HEK293T (cell line): Measurements from ENCODE around the gene IBA57.
"Not testable (repeated sequence)": the region's sequence is repeated elsewhere in the genome, so short reads cannot be mapped to it uniquely, and the experiment has no call there.

ENCODE experiments used
- CTCF ChIA-PET: fragments of 350-600 bp; formaldehyde crosslinking; extraction: SDS; loops from one replicate; lab custom pipeline; 2021; ENCODE audit warnings: antibody characterized with exemption, inconsistent platforms; lab: Yijun Ruan, JAX
- POLR2A ChIA-PET: fragments of 350-600 bp; formaldehyde crosslinking; extraction: SDS; loops from one replicate; lab custom pipeline; 2020; ENCODE audit warnings: antibody characterized with exemption, inconsistent platforms; lab: Yijun Ruan, JAX
- DNase-seq: peaks from one replicate; pipeline ENCODE4 v3.0.0; 2012; ENCODE audit warnings: mixed read lengths; ENCODE audit errors: extremely low spot score
- ARNT ChIP-seq: fragments of 450-650 bp; IDR thresholded peaks from 2 replicates; pipeline ENCODE4 v1.6.1; 2017; ENCODE audit warnings: mild to moderate bottlenecking
- BHLHE40 ChIP-seq: fragments of 450-650 bp; IDR thresholded peaks from 2 replicates; pipeline ENCODE4 v1.6.1; 2016; ENCODE audit warnings: mild to moderate bottlenecking, moderate library complexity, borderline replicate concordance
- CTBP1 ChIP-seq: fragments of 450-650 bp; IDR thresholded peaks from 2 replicates; pipeline ENCODE4 v1.6.1; 2016; ENCODE audit warnings: borderline replicate concordance
- ELF4 ChIP-seq: fragments of 450-650 bp; IDR thresholded peaks from 2 replicates; pipeline ENCODE4 v1.6.1; 2017; ENCODE audit warnings: antibody characterized with exemption
- FOXA1 ChIP-seq: fragments of 450-650 bp; IDR thresholded peaks from 2 replicates; pipeline ENCODE4 v1.6.1; 2016; ENCODE audit warnings: mild to moderate bottlenecking
- FOXK2 ChIP-seq: fragments of 450-650 bp; IDR thresholded peaks from 2 replicates; pipeline ENCODE4 v1.6.1; 2016; ENCODE audit warnings: mild to moderate bottlenecking
- FOXM1 ChIP-seq: fragments of 450-650 bp; IDR thresholded peaks from 2 replicates; pipeline ENCODE4 v1.6.1; 2017; ENCODE audit warnings: mild to moderate bottlenecking, borderline replicate concordance
- HDGF ChIP-seq: fragments of 450-650 bp; IDR thresholded peaks from 2 replicates; pipeline ENCODE4 v1.6.1; 2017; ENCODE audit warnings: antibody characterized with exemption, borderline replicate concordance
- L3MBTL2 ChIP-seq: fragments of 450-650 bp; conservative IDR thresholded peaks from 2 replicates; pipeline ENCODE4 v1.6.1; 2016; ENCODE audit warnings: mild to moderate bottlenecking
- LEF1 ChIP-seq: fragments of 450-650 bp; IDR thresholded peaks from 2 replicates; pipeline ENCODE4 v1.6.1; 2017; ENCODE audit warnings: mild to moderate bottlenecking, borderline replicate concordance
- NFRKB ChIP-seq: fragments of 450-650 bp; IDR thresholded peaks from 2 replicates; pipeline ENCODE4 v1.6.1; 2016; ENCODE audit warnings: mild to moderate bottlenecking, moderate library complexity
- PKNOX1 ChIP-seq: fragments of 450-650 bp; IDR thresholded peaks from 2 replicates; pipeline ENCODE4 v1.6.1; 2016
- SP1 ChIP-seq: fragments of 450-650 bp; IDR thresholded peaks from 2 replicates; pipeline ENCODE4 v1.6.1; 2017
- SUZ12 ChIP-seq: fragments of 450-650 bp; IDR thresholded peaks from 2 replicates; pipeline ENCODE4 v1.6.1; 2016; ENCODE audit warnings: mild to moderate bottlenecking
- TARDBP ChIP-seq: fragments of 450-650 bp; IDR thresholded peaks from 2 replicates; pipeline ENCODE4 v1.6.1; 2016
- ZNF384 ChIP-seq: fragments of 450-650 bp; IDR thresholded peaks from 2 replicates; pipeline ENCODE4 v1.6.1; 2016

The IBA57 gene

GRCh38 chr1:228185641-228185965 is 20.0 kb downstream of the IBA57 start:
- ChIA-PET POLR2A (no interaction called here), CTCF (interaction anchor here (0.6 kb wide), 2 partner anchors 674 to 718 kb away, joined by 3 read pairs; no protein-coding TSS in a partner anchor)
- no peak for DNase-seq
- TF ChIP-seq ZNF384, result no peak
- no peak for TF ChIP-seq HDGF
- no peak for TF ChIP-seq SP1
- TF ChIP-seq NFRKB, result no peak
- no peak for TF ChIP-seq ARNT
- TF ChIP-seq FOXM1, result no peak
- TF ChIP-seq PKNOX1, result no peak
- no peak for TF ChIP-seq CTBP1
- TF ChIP-seq SUZ12, result no peak
- TF ChIP-seq FOXK2, result no peak
- TF ChIP-seq TARDBP, result no peak

GRCh38 chr1:228188249-228188648 is 22.6 kb downstream of the IBA57 start:
- CTCF ChIA-PET, POLR2A ChIA-PET, DNase-seq: not testable (repeated sequence)

GRCh38 chr1:228190182-228190581 is 24.6 kb downstream of the IBA57 start:
- POLR2A ChIA-PET, result no interaction called here
- DNase-seq, result no peak
- CTCF ChIA-PET, result no interaction called here
- no peak for TF ChIP-seq NFRKB

- DNase-seq, result no peak
- CTCF ChIA-PET, result no interaction called here
- POLR2A ChIA-PET, result no interaction called here
- no peak for TF ChIP-seq FOXA1
- TF ChIP-seq FOXK2, result no peak
- TF ChIP-seq FOXM1, result no peak
- TF ChIP-seq HDGF, result no peak
- TF ChIP-seq LEF1, result no peak
- no peak for TF ChIP-seq SUZ12
- no peak for TF ChIP-seq PKNOX1
- TF ChIP-seq BHLHE40, result no peak
- no peak for TF ChIP-seq NFRKB
- TF ChIP-seq SP1, result no peak
- no peak for TF ChIP-seq L3MBTL2
- TF ChIP-seq ARNT, result no peak
- no peak for TF ChIP-seq ZNF384
- no peak for TF ChIP-seq ELF4
- TF ChIP-seq TARDBP, result no peak
- TF ChIP-seq CTBP1, result no peak
Observed at GRCh38 chr1:228190778-228191177, 25.2 kb downstream of the IBA57 start.

- no peak for DNase-seq
- CTCF ChIA-PET, result no interaction called here
- POLR2A ChIA-PET, result no interaction called here
- TF ChIP-seq NFRKB (no peak), CTBP1 (no peak), L3MBTL2 (no peak), FOXK2 (no peak), TARDBP (no peak), ARNT (no peak)
Observed at GRCh38 chr1:228194436-228194835, 28.8 kb downstream of the IBA57 start.

- no peak for DNase-seq
- POLR2A ChIA-PET, result interaction anchor here (0.6 kb wide), 1 partner anchor 153 kb away, joined by 3 read pairs; no protein-coding TSS in a partner anchor
- no peak for TF ChIP-seq LEF1
- peak; percentile 95 for TF ChIP-seq PKNOX1
- CTCF ChIA-PET, result no interaction called here
Observed at GRCh38 chr1:228194921-228195812, 29.6 kb downstream of the IBA57 start.

GRCh38 chr1:228197555-228198147 is 32.0 kb downstream of the IBA57 start:
- ChIA-PET CTCF (no interaction called here), POLR2A (no interaction called here)
- DNase-seq, result no peak
- no peak for TF ChIP-seq CTBP1
- no peak for TF ChIP-seq LEF1
- TF ChIP-seq TARDBP, result no peak
- TF ChIP-seq ZNF384, result no peak
- no peak for TF ChIP-seq ARNT
- no peak for TF ChIP-seq FOXK2
- TF ChIP-seq SUZ12, result no peak
- TF ChIP-seq NFRKB, result no peak
- no peak for TF ChIP-seq HDGF
- TF ChIP-seq SP1, result no peak
- no peak for TF ChIP-seq PKNOX1
- TF ChIP-seq FOXM1, result no peak
- no peak for TF ChIP-seq L3MBTL2
